ENCODE results near the gene AHNAK. TPM values are rescaled to one million over a fixed set of nuclear protein-coding genes. Genes with fewer than 3 reads are reported as not detected.
"Not testable (repeated sequence)": the region's sequence is repeated elsewhere in the genome, so short reads cannot be mapped to it uniquely, and the experiment has no call there.

Gene AHNAK
- polyA plus RNA-seq, 1 donor = 134 TPM

DNA sequence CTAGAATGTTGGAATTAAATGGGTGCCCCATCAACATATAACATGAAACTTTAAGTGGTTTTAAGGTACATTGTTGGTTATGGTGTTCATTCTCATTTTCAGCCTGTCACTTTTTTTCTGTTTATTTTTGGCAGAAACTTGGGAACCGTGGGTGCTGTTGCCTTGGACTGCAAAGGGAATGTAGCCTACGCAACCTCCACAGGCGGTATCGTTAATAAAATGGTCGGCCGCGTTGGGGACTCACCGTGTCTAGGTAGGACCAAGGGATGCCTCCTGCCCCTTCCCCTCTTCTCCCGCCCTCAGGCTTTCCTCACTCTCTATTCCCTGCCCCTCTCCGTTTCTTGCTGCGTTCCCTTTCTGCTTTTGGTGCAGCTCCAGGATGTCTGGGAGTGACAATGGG is 157.6 kb downstream of the AHNAK start:
- Histone ChIP-seq H3K9me3 (ENCODE audit: control insufficient read depth, low read depth, low read length) (no peaks in the 10 kb centered on the region), H3K27me3 (ENCODE audit: control insufficient read depth, insufficient read depth, low read length) (no peaks in the 10 kb centered on the region)

GRCh38 chr11:62387381-62387780 is 159.2 kb downstream of the AHNAK start:
- no peak overlapping the region for H3K27ac ChIP-seq (ENCODE audit: low read length)
- WGBS (ENCODE audit: insufficient coverage, low lambda C conversion rate) = no CpG with 5 or more reads among the region's 3 CpGs

More for the DNA sequence above, 157.6 kb downstream of the AHNAK start:
- no peak for DNase-seq
- whole genome bisulfite sequencing (ENCODE audit: insufficient coverage, low lambda C conversion rate) = 74% methylated on average over 5 of the region's 11 CpGs
- H3K36me3 ChIP-seq (ENCODE audit: control insufficient read depth, insufficient read depth, low read length) = no peaks in the 10 kb centered on the region
- peaks cover 3% of the 10 kb centered on the region for H3K4me1 ChIP-seq (ENCODE audit: control insufficient read depth, insufficient read depth, low read length)
- no peak overlapping the region for H3K27ac ChIP-seq (ENCODE audit: low read length)
- H3K4me3 ChIP-seq (ENCODE audit: low read length) = no peak overlapping the region

DNA sequence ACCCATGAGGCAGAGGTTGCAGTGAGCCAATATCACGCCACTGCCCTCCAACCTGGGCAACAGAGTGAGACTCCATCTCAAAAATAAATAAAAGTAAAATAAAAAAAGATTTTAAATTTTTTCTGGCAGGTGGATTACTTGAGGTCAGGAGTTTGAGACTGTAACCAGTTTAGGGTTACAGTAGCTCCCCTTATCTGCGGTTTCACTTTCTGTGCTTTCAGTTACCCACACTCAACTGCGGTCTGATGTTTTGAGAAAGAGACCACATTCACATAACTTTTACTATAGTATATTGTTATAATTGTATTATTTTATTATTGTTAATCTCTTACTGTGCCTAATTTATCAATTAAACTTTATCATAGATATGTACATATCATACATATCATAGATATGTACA is 160.5 kb downstream of the AHNAK start:
- not testable (repeated sequence) for H3K4me3 ChIP-seq (ENCODE audit: low read length); H3K27ac ChIP-seq (ENCODE audit: low read length); H3K36me3 ChIP-seq (ENCODE audit: control insufficient read depth, insufficient read depth, low read length); DNase-seq; H3K27me3 ChIP-seq (ENCODE audit: control insufficient read depth, insufficient read depth, low read length); H3K9me3 ChIP-seq (ENCODE audit: control insufficient read depth, low read depth, low read length)
- H3K4me1 ChIP-seq (ENCODE audit: control insufficient read depth, insufficient read depth, low read length) = peaks cover 12% of the 10 kb centered on the region
- no CpG with 5 or more reads among the region's 3 CpGs for WGBS (ENCODE audit: insufficient coverage, low lambda C conversion rate)

More at GRCh38 chr11:62387381-62387780, 159.2 kb downstream of the AHNAK start:
- Histone ChIP-seq H3K4me1 (ENCODE audit: control insufficient read depth, insufficient read depth, low read length) (peaks cover 5% of the 10 kb centered on the region), H3K27me3 (ENCODE audit: control insufficient read depth, insufficient read depth, low read length) (no peaks in the 10 kb centered on the region), H3K4me3 (ENCODE audit: low read length) (no peak overlapping the region), H3K9me3 (ENCODE audit: control insufficient read depth, low read depth, low read length) (no peaks in the 10 kb centered on the region), H3K36me3 (ENCODE audit: control insufficient read depth, insufficient read depth, low read length) (no peaks in the 10 kb centered on the region)
- DNase-seq = no peak

- no peaks in the 10 kb centered on the region for H3K27me3 ChIP-seq (ENCODE audit: control insufficient read depth, insufficient read depth, low read length)
- WGBS (ENCODE audit: insufficient coverage, low lambda C conversion rate) = no CpG with 5 or more reads among the region's 6 CpGs
- H3K4me1 ChIP-seq (ENCODE audit: control insufficient read depth, insufficient read depth, low read length) = peaks cover 12% of the 10 kb centered on the region
- no peaks in the 10 kb centered on the region for H3K36me3 ChIP-seq (ENCODE audit: control insufficient read depth, insufficient read depth, low read length)
- H3K27ac ChIP-seq (ENCODE audit: low read length) = no peak overlapping the region
- DNase-seq = no peak
- H3K9me3 ChIP-seq (ENCODE audit: control insufficient read depth, low read depth, low read length) = no peaks in the 10 kb centered on the region
- H3K4me3 ChIP-seq (ENCODE audit: low read length) = no peak overlapping the region
Observed at GRCh38 chr11:62383822-62384221, 162.8 kb downstream of the AHNAK start.

Other genes starting within 250 kb of the AHNAK start
- not detected for gene SCGB1D4, start 247.7 kb downstream of the AHNAK start, polyA plus RNA-seq
- 5.4 TPM for gene ASRGL1, start 209.4 kb downstream of the AHNAK start, polyA plus RNA-seq
- not detected for gene SCGB1A1, start 127.8 kb downstream of the AHNAK start, polyA plus RNA-seq
- 2,426 TPM for gene EEF1G, start 27.1 kb upstream of the AHNAK start, polyA plus RNA-seq
- 18.7 TPM for gene TUT1, start 44.7 kb upstream of the AHNAK start, polyA plus RNA-seq
- gene MTA2, start 55.1 kb upstream of the AHNAK start, polyA plus RNA-seq = 51.6 TPM
- 25.3 TPM for gene EML3, start 66.0 kb upstream of the AHNAK start, polyA plus RNA-seq
- 4.5 TPM for gene ROM1, start 66.5 kb upstream of the AHNAK start, polyA plus RNA-seq
- gene B3GAT3, start 75.2 kb upstream of the AHNAK start, polyA plus RNA-seq = 40.0 TPM
- gene GANAB, start 99.8 kb upstream of the AHNAK start, polyA plus RNA-seq = 272 TPM
- 15.2 TPM for gene INTS5, start 106.5 kb upstream of the AHNAK start, polyA plus RNA-seq
- gene C11orf98, start 118.4 kb upstream of the AHNAK start, polyA plus RNA-seq = 60.4 TPM
- gene CSKMT, start 118.5 kb upstream of the AHNAK start, polyA plus RNA-seq = 8.7 TPM
- gene UQCC3, start 124.9 kb upstream of the AHNAK start, polyA plus RNA-seq = 10.4 TPM
- 5.7 TPM for gene LBHD1, start 125.5 kb upstream of the AHNAK start, polyA plus RNA-seq
- 146 TPM for gene UBXN1, start 132.3 kb upstream of the AHNAK start, polyA plus RNA-seq
- gene LRRN4CL, start 142.7 kb upstream of the AHNAK start, polyA plus RNA-seq = 2.9 TPM
- 38.6 TPM for gene BSCL2, start 160.6 kb upstream of the AHNAK start, polyA plus RNA-seq
- gene GNG3, start 160.9 kb upstream of the AHNAK start, polyA plus RNA-seq = 10.9 TPM
- 65.1 TPM for gene HNRNPUL2, start 180.7 kb upstream of the AHNAK start, polyA plus RNA-seq
- gene TTC9C, start 181.7 kb upstream of the AHNAK start, polyA plus RNA-seq = 37.9 TPM
- 7.2 TPM for gene ZBTB3, start 207.4 kb upstream of the AHNAK start, polyA plus RNA-seq
- 87.5 TPM for gene POLR2G, start 214.8 kb upstream of the AHNAK start, polyA plus RNA-seq
- 28.5 TPM for gene TAF6L, start 224.6 kb upstream of the AHNAK start, polyA plus RNA-seq
- gene TMEM179B, start 240.6 kb upstream of the AHNAK start, polyA plus RNA-seq = 69.5 TPM
- 18.4 TPM for gene TMEM223, start 245.2 kb upstream of the AHNAK start, polyA plus RNA-seq